NCI-H1105 (cell line): ENCODE measurements around the gene NACC1.

ENCODE experiments used
- DNase-seq: peaks from one replicate; lab custom pipeline; 2025; lab: John Stamatoyannopoulos, UW

NACC1 gene

GRCh38 chr19:13087795-13088537 lies 30.1 kb upstream of the NACC1 start:
- DNase-seq: no peak

GRCh38 chr19:13089139-13089856 lies 28.8 kb upstream of the NACC1 start:
- DNase-seq: no peak

- no peak for DNase-seq
Measured at GRCh38 chr19:13089857-13090507, 28.1 kb upstream of the NACC1 start.

- no peak for DNase-seq
Measured at GRCh38 chr19:13090511-13091231, 27.4 kb upstream of the NACC1 start.

- no peak for DNase-seq
Measured at GRCh38 chr19:13091400-13092157, 26.5 kb upstream of the NACC1 start.

- no peak for DNase-seq
Measured at GRCh38 chr19:13092158-13092543, 25.9 kb upstream of the NACC1 start.

- DNase-seq: no peak
Measured at GRCh38 chr19:13092606-13093235, 25.3 kb upstream of the NACC1 start.

GRCh38 chr19:13093407-13094105 lies 24.5 kb upstream of the NACC1 start:
- DNase-seq: peak; percentile 69

GRCh38 chr19:13094106-13094504 lies 24.0 kb upstream of the NACC1 start:
- no peak for DNase-seq

GRCh38 chr19:13094771-13095392 lies 23.2 kb upstream of the NACC1 start:
- DNase-seq: no peak

GRCh38 chr19:13095393-13095784 lies 22.7 kb upstream of the NACC1 start:
- no peak for DNase-seq

- no peak for DNase-seq
Measured at GRCh38 chr19:13095934-13096927, 21.8 kb upstream of the NACC1 start.

GRCh38 chr19:13097033-13097462 lies 21.0 kb upstream of the NACC1 start:
- no peak for DNase-seq

GRCh38 chr19:13097463-13098258 lies 20.4 kb upstream of the NACC1 start:
- DNase-seq: no peak

GRCh38 chr19:13098277-13099072 lies 19.6 kb upstream of the NACC1 start:
- DNase-seq: no peak

- DNase-seq: no peak
Measured at GRCh38 chr19:13099073-13099999, 18.7 kb upstream of the NACC1 start.
